IPS DF 6.9 (cell line): ENCODE measurements around the gene ARHGAP45.
"Not testable (repeated sequence)": the region's sequence is repeated elsewhere in the genome, so short reads cannot be mapped to it uniquely, and the experiment has no call there.

Source experiments
- DNase-seq: peaks from one replicate; pipeline ENCODE4 v3.0.0-alpha.2; 2013; ENCODE audit warnings: low read depth, low spot score
- H3K27ac ChIP-seq: one replicate; pipeline ENCODE4 v1.5.1; 2013; ENCODE audit warnings: low read length, control low read depth
- H3K27me3 ChIP-seq: 2 replicates; pipeline ENCODE4 v1.6.1; 2013; ENCODE audit warnings: mild to moderate bottlenecking, low read length; ENCODE audit not compliant: control insufficient read depth, insufficient read depth
- H3K36me3 ChIP-seq: 2 replicates; pipeline ENCODE4 v1.6.1; 2013; ENCODE audit warnings: low read length; ENCODE audit not compliant: control insufficient read depth, insufficient read depth
- H3K4me1 ChIP-seq: 2 replicates; pipeline ENCODE4 v1.6.1; 2013; ENCODE audit warnings: low read length; ENCODE audit not compliant: control insufficient read depth, insufficient read depth
- H3K4me3 ChIP-seq: 2 replicates; pipeline ENCODE4 v1.5.1; 2013; ENCODE audit warnings: mild to moderate bottlenecking, low read length
- H3K9me3 ChIP-seq: 2 replicates; pipeline ENCODE4 v1.6.1; 2013; ENCODE audit warnings: low read length, inconsistent platforms; ENCODE audit not compliant: control insufficient read depth, insufficient read depth
- WGBS: extraction: QIAGEN DNeasy Blood & Tissue Kit; methylation state at CpG from one replicate; pipeline ENCODE4 v1.1.7; 2013; ENCODE audit warnings: mixed read lengths, missing lambda C conversion rate; ENCODE audit not compliant: insufficient read length, insufficient coverage; 5-methylcytosine and 5-hydroxymethylcytosine counted together

Gene ARHGAP45

DNA sequence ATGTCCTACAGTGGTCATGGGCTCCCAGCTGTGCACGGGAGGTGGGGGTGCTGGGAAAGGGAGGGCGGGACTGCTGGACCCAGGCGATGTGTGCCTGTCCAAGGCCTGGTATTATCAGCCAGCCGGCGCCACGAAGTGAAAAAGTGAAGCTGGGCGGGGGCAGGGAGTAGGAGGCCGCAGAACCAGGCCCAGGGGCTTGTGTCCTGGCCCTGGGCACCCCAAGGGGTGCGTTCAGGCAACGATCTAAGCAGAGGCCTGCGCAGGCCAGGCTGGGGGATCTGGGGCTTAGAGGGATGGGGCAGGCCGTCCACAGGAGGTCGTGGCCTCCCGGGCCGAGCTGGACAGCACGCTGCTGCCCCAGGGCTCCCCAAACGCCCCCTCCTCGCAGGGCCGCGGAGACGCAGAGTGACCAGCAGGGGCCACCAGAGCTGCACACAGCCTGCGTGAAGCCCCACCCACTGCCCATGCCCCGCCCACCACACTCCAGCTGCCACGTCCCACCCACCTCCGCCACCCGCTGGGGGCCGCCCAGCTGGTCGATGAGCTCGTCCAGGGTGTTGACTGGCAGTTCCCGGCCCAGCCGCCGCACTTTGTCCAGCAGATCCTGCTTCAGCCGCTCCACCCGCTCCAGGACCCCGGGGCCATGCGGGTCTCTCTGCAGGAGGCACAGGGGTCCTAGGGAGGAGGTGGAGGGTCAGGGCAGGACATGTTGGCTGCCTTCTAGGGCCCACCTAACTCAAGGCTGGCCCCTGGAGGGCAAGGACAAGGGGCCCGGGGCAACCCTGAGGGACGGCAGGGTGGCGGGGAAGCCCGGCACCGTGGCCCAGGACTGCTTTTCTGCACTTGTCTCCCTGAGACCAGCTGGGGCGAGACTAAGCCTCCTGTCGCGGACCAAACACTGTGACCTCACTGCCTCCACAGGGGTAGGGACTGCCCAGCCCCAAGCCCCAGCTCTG lies 46.3 kb downstream of the ARHGAP45 start:
- Histone ChIP-seq H3K36me3 (peaks cover 24% of the 10 kb centered on the region), H3K27ac (no peak overlapping the region), H3K9me3 (no peaks in the 10 kb centered on the region), H3K27me3 (no peaks in the 10 kb centered on the region), H3K4me3 (no peak overlapping the region), H3K4me1 (peaks cover 7% of the 10 kb centered on the region)
- WGBS: no CpG with 5 or more reads among the region's 44 CpGs
- DNase-seq: no peak

- no CpG with 5 or more reads among the region's 25 CpGs for WGBS
- DNase-seq: no peak
- Histone ChIP-seq H3K4me1 (peaks cover 7% of the 10 kb centered on the region), H3K36me3 (peaks cover 26% of the 10 kb centered on the region), H3K9me3 (no peaks in the 10 kb centered on the region), H3K4me3 (no peak overlapping the region), H3K27me3 (no peaks in the 10 kb centered on the region), H3K27ac (no peak overlapping the region)
Observed at GRCh38 chr19:1113986-1114483, 47.1 kb downstream of the ARHGAP45 start.

DNA sequence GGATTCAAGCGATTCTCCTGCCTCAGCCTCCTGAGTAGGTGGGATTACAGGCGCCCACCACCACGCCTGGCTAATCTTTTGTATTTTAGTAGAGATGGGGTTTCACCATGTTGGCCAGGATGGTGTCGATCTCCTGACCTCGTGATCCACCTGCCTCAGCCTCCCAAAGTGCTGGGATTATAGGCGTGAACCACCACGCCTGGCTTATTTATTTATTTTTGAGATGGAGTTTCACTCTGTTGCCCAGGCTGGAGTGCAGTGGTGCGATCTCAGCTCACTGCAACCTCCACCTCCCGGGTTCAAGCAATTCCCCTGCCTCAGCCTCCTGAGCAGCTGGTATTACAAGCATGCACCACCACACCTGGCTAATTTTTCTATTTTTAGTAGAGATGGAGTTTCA lies 47.8 kb downstream of the ARHGAP45 start:
- no CpG with 5 or more reads among the region's 9 CpGs for WGBS
- peaks cover 28% of the 10 kb centered on the region for H3K36me3 ChIP-seq
- not testable (repeated sequence) for H3K4me3 ChIP-seq, H3K27ac ChIP-seq, H3K27me3 ChIP-seq, DNase-seq, H3K4me1 ChIP-seq, H3K9me3 ChIP-seq

GRCh38 chr19:1115646-1116420 lies 48.9 kb downstream of the ARHGAP45 start:
- no CpG with 5 or more reads among the region's 35 CpGs for WGBS
- Histone ChIP-seq H3K4me3 (no peak overlapping the region), H3K9me3 (no peaks in the 10 kb centered on the region), H3K27me3 (no peaks in the 10 kb centered on the region), H3K27ac (no peak overlapping the region), H3K4me1 (peaks cover 7% of the 10 kb centered on the region), H3K36me3 (peaks cover 24% of the 10 kb centered on the region)
- no peak for DNase-seq

DNA sequence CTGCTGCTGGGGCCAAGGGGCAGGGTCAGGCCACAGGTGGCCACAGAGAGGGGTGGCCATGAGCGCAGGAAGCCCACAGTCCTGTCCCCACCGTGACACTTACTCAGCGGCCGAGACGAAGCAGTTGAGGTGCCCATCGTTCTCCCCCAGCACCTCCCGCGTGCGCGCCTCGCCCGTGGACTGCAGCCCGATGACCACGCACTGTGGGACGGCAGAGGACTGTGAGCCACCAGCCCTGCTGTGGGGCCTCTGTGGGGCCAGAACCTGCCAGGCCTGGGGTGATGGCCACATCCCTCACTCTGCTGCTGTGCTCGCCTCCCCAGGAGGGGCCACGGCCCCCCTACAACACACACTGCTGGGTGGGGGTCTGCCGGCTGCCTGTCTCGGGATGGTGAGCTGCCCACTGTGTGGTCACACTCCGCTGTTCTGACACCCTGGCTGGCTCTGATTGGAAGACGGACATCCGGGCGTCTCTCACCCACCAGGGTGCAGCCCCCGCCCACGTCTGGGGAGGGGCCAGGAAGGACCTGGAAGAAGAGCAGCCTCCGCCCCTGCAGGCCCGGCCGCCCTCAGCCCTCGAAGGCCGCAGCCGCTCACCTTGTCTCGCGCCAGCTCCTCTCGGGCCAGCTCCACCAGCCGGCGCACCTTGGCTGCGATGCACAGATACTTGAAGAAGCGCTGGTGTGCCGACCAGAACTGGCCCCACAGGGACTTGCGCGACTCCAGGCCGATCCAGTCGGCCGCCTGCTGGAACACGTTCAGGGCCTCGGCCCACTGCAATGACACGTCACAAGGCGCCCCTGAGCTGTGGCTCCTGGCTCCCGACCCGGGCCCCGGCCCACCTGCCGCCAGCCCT lies 50.0 kb downstream of the ARHGAP45 start:
- DNase-seq: no peak
- H3K36me3 ChIP-seq: peaks cover 29% of the 10 kb centered on the region
- H3K4me1 ChIP-seq: peaks cover 7% of the 10 kb centered on the region
- H3K27ac ChIP-seq: no peak overlapping the region
- H3K27me3 ChIP-seq: no peaks in the 10 kb centered on the region
- no peak overlapping the region for H3K4me3 ChIP-seq
- H3K9me3 ChIP-seq: no peaks in the 10 kb centered on the region
- whole genome bisulfite sequencing: no CpG with 5 or more reads among the region's 52 CpGs

DNA sequence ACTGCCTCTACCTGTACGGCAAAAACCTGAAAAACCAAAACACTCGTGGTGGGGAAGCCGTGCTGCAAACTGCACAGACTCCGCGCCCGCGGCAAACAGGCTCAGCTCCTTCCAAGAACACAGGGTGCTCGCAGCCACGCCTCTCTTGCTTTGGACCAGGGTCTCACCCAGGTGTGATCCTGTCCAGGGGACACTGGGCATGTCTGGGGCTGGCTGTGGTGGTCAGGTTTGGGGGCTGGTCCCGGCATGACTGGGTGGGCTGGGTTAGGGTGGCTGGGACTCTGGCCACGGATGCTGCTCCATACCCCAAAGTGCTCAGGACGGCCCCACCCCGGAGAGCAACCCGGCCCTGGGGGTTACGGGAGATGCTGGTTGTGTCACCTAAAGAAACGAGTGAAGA lies 50.7 kb downstream of the ARHGAP45 start:
- H3K36me3 ChIP-seq: peaks cover 34% of the 10 kb centered on the region
- peaks cover 7% of the 10 kb centered on the region for H3K4me1 ChIP-seq
- no peak for DNase-seq
- no peaks in the 10 kb centered on the region for H3K9me3 ChIP-seq
- H3K27me3 ChIP-seq: no peaks in the 10 kb centered on the region
- no peak overlapping the region for H3K27ac ChIP-seq
- no peak overlapping the region for H3K4me3 ChIP-seq
- WGBS: no CpG with 5 or more reads among the region's 16 CpGs

- Histone ChIP-seq H3K9me3 (no peaks in the 10 kb centered on the region), H3K27ac (no peak overlapping the region), H3K27me3 (no peaks in the 10 kb centered on the region), H3K36me3 (peaks cover 31% of the 10 kb centered on the region), H3K4me1 (peaks cover 2% of the 10 kb centered on the region; the same call in 1 of the 2 replicates), H3K4me3 (no peak overlapping the region; the same call in 1 of the 2 replicates)
- no peak for DNase-seq
- no CpG with 5 or more reads among the region's 34 CpGs for WGBS
Observed at GRCh38 chr19:1118999-1119398, 52.0 kb downstream of the ARHGAP45 start.

GRCh38 chr19:1119475-1120217 lies 52.7 kb downstream of the ARHGAP45 start:
- Histone ChIP-seq H3K9me3 (no peaks in the 10 kb centered on the region), H3K27ac (no peak overlapping the region), H3K4me3 (no peak overlapping the region), H3K4me1 (peaks cover 2% of the 10 kb centered on the region; the same call in 1 of the 2 replicates), H3K27me3 (no peaks in the 10 kb centered on the region), H3K36me3 (peaks cover 28% of the 10 kb centered on the region)
- WGBS: no CpG with 5 or more reads among the region's 50 CpGs
- no peak for DNase-seq

DNA sequence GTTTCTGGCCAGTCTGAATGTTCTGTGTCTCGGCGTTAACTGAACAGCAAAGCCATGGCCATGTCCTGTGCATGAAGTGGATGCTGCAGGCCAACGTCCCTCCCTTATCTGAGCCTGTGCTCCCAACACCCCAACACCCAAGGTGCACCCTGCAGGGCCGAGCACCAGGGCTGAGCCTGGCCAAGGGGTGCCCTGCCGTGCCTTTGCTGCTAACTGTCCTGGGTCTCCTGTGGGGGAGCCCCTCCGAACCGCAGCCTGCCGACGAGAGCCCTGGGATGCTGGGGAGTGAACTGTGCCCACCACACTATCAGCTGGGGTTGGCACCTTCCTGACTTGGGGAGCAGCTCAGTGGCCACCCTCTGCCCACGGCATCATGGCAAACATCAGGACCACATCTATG lies 54.4 kb downstream of the ARHGAP45 start:
- Histone ChIP-seq H3K4me3 (no peak overlapping the region), H3K27me3 (no peaks in the 10 kb centered on the region), H3K36me3 (peaks cover 27% of the 10 kb centered on the region), H3K4me1 (peaks cover 2% of the 10 kb centered on the region; the same call in 1 of the 2 replicates), H3K9me3 (no peaks in the 10 kb centered on the region), H3K27ac (no peak overlapping the region)
- no peak for DNase-seq
- no CpG with 5 or more reads among the region's 10 CpGs for WGBS
